GM20000 (cell line): Measurements from ENCODE around the gene DNMT1.
A peak's percentile ranks its signal among the peaks of the same experiment; 100 is the strongest.
"Not testable (repeated sequence)": the region's sequence is repeated elsewhere in the genome, so short reads cannot be mapped to it uniquely, and the experiment has no call there.

Source experiments
- DNase-seq: peaks from one replicate; pipeline ENCODE4 v3.0.0; 2012; ENCODE audit warnings: low spot score
- TF ChIP-seq, protein P1 (sequence below): IDR thresholded peaks from 2 replicates; pipeline ENCODE4 v1.5.1; 2012; ENCODE audit warnings: mild to moderate bottlenecking, control low read depth; ENCODE audit errors: extremely low read depth, missing control alignments

The DNMT1 gene

DNA sequence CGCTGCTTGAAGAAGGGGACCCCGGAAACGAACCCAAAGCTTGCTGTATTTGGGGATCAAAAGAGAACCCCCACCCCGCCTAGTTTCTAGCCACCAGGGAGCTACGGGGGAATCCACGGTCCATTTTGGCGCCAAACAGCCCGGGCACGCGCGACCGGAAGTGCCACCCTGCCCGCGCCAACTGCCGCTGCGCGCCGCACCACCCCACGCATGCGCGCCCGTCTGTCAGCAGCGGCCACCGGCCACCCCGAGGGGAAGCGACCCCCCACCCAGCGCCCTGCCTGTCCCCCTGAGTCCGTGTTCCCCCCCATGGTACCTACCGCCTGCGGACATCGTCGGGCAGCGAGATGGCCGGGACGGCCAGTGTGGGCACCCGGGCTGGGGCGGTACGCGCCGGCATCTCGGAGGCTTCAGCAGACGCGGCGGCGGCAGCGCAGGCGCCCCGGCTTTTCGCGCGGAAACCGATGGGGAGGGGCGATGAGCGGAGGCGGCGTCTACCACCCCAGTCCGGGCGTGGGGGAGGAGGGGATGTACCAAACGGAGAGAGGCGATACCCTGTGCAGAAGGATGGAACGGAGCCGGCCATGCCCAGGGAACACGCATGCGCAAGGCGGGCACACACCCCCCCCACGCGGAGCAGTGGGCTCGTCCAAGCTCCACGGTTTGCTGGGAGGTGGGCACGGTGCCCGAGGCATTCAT, at the start of gene DNMT1:
DNMT1 (minus strand) TSS at position 454 of the 699 bp plus-strand sequence; CDS start at position 400, 54 bp downstream.
- TF ChIP-seq, protein P1, sequence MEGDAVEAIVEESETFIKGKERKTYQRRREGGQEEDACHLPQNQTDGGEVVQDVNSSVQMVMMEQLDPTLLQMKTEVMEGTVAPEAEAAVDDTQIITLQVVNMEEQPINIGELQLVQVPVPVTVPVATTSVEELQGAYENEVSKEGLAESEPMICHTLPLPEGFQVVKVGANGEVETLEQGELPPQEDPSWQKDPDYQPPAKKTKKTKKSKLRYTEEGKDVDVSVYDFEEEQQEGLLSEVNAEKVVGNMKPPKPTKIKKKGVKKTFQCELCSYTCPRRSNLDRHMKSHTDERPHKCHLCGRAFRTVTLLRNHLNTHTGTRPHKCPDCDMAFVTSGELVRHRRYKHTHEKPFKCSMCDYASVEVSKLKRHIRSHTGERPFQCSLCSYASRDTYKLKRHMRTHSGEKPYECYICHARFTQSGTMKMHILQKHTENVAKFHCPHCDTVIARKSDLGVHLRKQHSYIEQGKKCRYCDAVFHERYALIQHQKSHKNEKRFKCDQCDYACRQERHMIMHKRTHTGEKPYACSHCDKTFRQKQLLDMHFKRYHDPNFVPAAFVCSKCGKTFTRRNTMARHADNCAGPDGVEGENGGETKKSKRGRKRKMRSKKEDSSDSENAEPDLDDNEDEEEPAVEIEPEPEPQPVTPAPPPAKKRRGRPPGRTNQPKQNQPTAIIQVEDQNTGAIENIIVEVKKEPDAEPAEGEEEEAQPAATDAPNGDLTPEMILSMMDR, result no peak

DNA sequence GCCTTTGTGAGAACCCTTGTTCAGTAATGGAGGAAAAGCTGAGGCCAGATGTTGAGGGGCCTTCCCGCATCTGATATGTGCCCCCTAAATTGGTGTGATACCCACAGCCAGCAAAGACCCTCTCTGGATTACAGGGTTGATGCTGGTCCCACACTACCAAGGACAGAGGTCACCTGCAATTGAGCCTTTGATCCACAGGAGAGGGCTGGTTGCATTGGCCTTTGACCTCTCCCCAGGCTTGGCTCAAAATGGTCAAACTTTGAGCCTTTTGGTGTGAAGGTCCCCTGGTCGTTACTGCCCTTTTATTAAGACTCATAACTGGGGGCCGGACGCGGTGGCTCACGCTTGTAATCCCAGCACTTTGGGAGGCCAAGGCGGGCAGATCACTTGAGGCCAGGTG, 48.9 kb upstream of the DNMT1 start:
- no peak for DNase-seq
- TF ChIP-seq, protein P1, result no peak

More for the DNA sequence above, at the start of gene DNMT1:
- DNase-seq, result peak; percentile 99

DNA sequence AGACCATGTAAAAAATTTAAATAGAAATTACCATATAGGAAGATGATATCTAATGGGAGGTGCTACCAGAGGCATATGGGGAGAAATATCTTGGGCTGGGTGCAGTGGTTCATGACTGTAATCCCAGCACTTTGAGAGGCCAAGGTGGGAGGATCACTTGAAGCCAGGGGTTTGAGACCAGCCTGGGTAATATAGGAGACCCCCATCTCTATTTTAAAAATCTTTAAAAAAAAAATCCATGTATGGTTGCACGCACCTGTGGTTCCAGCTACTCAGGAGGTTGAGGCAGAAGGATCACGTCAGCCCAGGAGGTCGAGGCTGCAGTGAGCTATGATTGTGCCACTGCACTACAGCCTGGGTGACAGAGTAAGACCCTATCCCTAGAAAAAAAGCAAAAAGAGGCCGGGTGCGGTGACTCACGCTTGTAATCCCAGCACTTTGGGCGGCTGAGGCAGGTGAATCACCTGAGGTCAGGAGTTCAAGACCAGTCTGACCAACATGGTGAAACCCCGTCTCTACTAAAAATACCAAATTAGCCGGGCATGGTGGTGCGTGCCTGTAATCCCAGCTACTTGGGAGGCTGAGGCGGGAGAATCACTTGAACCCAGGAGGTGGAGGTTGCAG, 47.2 kb upstream of the DNMT1 start:
- not testable (repeated sequence) for DNase-seq

DNA sequence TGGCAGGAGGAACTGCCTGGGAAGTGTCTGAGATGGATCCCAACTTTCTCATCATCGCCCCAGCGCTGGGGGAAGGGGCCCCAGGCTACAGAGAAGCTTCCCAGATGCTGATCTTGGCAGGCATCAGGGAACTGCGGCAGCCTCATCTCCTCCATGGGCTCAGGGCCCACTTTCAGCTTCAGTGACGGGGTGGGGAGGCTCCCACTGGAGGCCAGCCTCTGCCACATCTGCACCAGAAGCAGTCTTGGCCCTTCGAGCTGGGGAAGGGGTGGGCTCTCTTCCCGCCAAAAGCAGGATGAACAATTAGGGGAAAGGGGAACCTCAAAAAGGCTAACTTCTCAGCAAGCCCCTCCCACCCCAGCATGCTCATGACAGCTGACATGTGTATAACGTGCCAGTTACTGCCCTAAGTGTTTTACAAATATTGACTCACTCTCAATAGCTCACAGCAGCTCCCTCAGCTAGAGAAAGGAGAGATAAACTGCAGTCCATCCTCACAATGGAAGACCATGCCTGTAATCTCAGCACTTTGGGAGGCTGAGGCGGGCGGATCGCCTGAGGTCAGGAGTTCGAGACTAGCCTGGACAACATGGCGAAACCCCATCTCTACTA, 43.5 kb upstream of the DNMT1 start:
- DNase-seq, result no peak
- TF ChIP-seq, protein P1, result no peak

DNA sequence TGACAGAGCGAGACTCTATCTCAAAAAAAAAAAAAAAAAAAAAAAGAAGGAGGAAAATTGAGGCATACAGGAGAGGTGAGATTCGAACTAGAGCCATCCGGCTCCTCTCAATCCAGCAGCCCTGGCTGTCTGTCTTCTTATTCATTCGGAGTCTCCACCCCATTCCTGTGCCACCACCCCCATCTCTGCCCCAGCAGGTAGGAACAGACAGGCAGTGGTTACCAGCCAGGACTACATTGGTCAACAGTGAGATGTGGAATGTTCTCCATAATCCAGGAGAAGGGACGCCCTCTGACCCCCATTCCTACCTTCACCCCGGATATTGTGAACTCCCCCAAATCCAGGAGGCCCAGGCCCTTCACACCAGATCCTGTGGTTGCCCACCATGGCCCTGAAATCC, 42.9 kb upstream of the DNMT1 start:
- TF ChIP-seq, protein P1, result no peak
- no peak for DNase-seq

DNA sequence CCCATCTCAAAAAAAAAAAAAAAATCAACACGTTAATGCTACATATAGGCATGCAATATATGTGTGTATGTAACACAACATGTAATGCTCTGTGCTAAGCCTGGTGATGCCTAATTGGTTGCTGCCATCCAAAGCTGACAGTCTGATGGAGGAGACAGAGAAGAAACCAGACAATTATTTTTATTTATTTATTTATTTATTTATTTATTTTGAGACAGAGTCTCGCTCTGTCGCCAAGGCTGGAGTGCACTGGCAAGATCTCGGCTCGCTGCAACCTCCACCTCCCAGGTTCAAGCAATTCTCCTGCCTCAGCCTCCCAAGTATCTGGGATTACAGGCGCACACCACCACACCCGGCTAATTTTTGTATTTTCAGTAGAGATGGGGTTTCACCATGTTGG, 40.7 kb upstream of the DNMT1 start:
- not testable (repeated sequence) for DNase-seq

DNA sequence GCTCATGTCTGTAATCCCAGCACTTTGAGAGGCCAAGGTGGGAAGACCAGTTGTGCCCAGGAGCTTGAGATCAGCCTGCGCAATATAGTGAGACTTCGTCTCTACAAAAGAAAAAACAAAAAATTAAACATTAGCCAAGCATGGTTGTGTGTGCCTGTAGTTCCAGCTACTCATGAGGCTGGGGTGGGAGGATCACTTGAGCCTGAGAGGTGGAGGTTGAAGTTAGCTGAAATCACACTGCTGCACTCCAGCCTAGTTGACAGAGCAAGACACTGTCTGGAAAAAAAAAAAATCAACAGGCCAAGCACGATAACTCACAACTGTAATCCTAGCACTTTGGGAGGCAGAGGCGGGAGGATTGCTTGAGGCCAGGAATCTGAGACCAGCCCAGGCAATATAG, 40.2 kb upstream of the DNMT1 start:
- TF ChIP-seq, protein P1, result no peak
- no peak for DNase-seq

DNA sequence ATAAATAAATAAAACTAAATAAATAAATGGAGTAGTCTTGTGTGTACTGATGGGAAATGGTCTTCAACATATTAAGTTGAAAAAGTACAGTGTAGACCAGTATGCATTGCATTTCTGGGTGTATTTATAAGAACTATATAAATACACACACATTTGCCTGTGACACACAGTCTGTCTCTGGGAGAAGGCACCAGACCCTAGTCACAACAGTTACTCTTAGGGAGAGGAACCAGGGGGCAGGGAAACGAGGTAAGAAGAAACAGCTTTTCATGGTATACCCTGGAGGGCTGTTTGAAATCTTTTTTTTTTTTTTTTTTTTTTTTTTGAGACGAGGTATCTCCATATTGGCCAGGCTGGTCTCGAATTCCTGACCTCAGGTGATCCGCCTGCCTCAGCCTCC, 39.2 kb upstream of the DNMT1 start:
- TF ChIP-seq, protein P1, result no peak
- no peak for DNase-seq
